ENCODE results near the gene LYPLA2. TPM values are rescaled to one million over a fixed set of nuclear protein-coding genes. Genes with fewer than 3 reads are reported as not detected.

Gene LYPLA2
- total and polyA plus RNA-seq, 2 donors (not counting 3 experiments of a cell fraction or from before 2014, with no cell fraction given), result 110 to 137 TPM

GRCh38 chr1:23823767-23824166 lies 32.8 kb downstream of the LYPLA2 start:
- no TSS peak for BruUV-seq (replicated peaks)
- Histone ChIP-seq H3K79me2 (ENCODE audit: control insufficient read depth, insufficient read depth, low read length) (peaks cover 6% of the 10 kb centered on the region), H3K27me3 (ENCODE audit: control insufficient read depth in 2 of 2, insufficient read depth in 2 of 2, low read length in 2 of 2) (no peaks in the 10 kb centered on the region), H3K36me3 (ENCODE audit: control insufficient read depth in 2 of 2, extremely low read depth in 1 of 2, insufficient read depth in 2 of 2, low read length in 2 of 2) (no peaks in the 10 kb centered on the region), H3K9me1 (replicated peaks; ENCODE audit: control insufficient read depth, extremely low read depth, insufficient read depth, low read length) (no peaks in the 10 kb centered on the region), H3K4me2 (ENCODE audit: insufficient read depth, low read length) (peak overlapping the region; percentile 99), H3K9ac (replicated peaks; ENCODE audit: extremely low read depth, insufficient read depth, low read length) (no peak overlapping the region), H3K27ac (ENCODE audit: insufficient read depth, low read depth, low read length) (no peak overlapping the region), H3K4me3 (replicated peaks in 1 of 3; ENCODE audit: insufficient read depth in 1 of 3, low read depth in 1 of 3, low read length in 3 of 3) (no peak overlapping the region), H3K4me1 (ENCODE audit: control insufficient read depth, extremely low read depth, insufficient read depth, low read length) (peaks cover 9% of the 10 kb centered on the region), H4K20me1 (replicated peaks; ENCODE audit: control insufficient read depth, extremely low read depth, insufficient read depth, low read length) (no peaks in the 10 kb centered on the region), H2AFZ (ENCODE audit: low read depth, low read length) (no peak overlapping the region), H3K9me3 (replicated peaks; ENCODE audit: control insufficient read depth, insufficient read depth, low read length) (no peaks in the 10 kb centered on the region)
- ChIA-PET CTCF (interaction anchor here (1.2 to 3.2 kb wide), 3 partner anchors 11 to 92 kb away, joined by 3 to 23 read pairs (median 4); no protein-coding TSS in a partner anchor), POLR2A (no interaction called here)
- dilution Hi-C loops (cut with MboI; ENCODE audit: extremely low pct_ligation_motif_present, low sequenced_read_pairs) (no loop called here), intact Hi-C loops (cut with micrococcal nuclease) (no loop called here)
- peak; percentile 24 for FAIRE-seq
- TF ChIP-seq FOS (IDR thresholded peaks at IDR 0.05; ENCODE audit: borderline replicate concordance, insufficient read depth, low read length), result no peak
- no peak for DNase-seq (ENCODE audit: low read depth, low spot score)

GRCh38 chr1:23824711-23825075 lies 33.7 kb downstream of the LYPLA2 start:
- Histone ChIP-seq H3K9ac (replicated peaks; ENCODE audit: extremely low read depth, insufficient read depth, low read length) (peak overlapping the region; percentile 96), H3K27me3 (ENCODE audit: control insufficient read depth in 2 of 2, insufficient read depth in 2 of 2, low read length in 2 of 2) (no peaks in the 10 kb centered on the region), H3K27ac (ENCODE audit: insufficient read depth, low read depth, low read length) (peak overlapping the region; percentile 76), H3K4me1 (ENCODE audit: control insufficient read depth, extremely low read depth, insufficient read depth, low read length) (peaks cover 9% of the 10 kb centered on the region), H3K9me3 (replicated peaks; ENCODE audit: control insufficient read depth, insufficient read depth, low read length) (no peaks in the 10 kb centered on the region), H3K9me1 (replicated peaks; ENCODE audit: control insufficient read depth, extremely low read depth, insufficient read depth, low read length) (no peaks in the 10 kb centered on the region), H3K4me3 (replicated peaks in 1 of 3; ENCODE audit: insufficient read depth in 1 of 3, low read depth in 1 of 3, low read length in 3 of 3) (peak overlapping the region; percentile 91 to 99 (median 99)), H3K79me2 (ENCODE audit: control insufficient read depth, insufficient read depth, low read length) (peaks cover 6% of the 10 kb centered on the region), H3K36me3 (ENCODE audit: control insufficient read depth in 2 of 2, extremely low read depth in 1 of 2, insufficient read depth in 2 of 2, low read length in 2 of 2) (no peaks in the 10 kb centered on the region), H4K20me1 (replicated peaks; ENCODE audit: control insufficient read depth, extremely low read depth, insufficient read depth, low read length) (no peaks in the 10 kb centered on the region), H3K4me2 (ENCODE audit: insufficient read depth, low read length) (peak overlapping the region; percentile 99), H2AFZ (ENCODE audit: low read depth, low read length) (peak overlapping the region; percentile 81)
- intact Hi-C loops (cut with micrococcal nuclease) (loop anchor here (1.0 to 5.0 kb wide), 3 partner anchors 15 to 133 kb away; partner anchors contain the start of genes FUCA1 and PNRC2), dilution Hi-C loops (cut with MboI; ENCODE audit: extremely low pct_ligation_motif_present, low sequenced_read_pairs) (no loop called here)
- POLR2A ChIA-PET, result interaction anchor here (0.7 to 1.4 kb wide), 4 partner anchors 9 to 24 kb away, joined by 3 to 5 read pairs (median 4); partner anchors contain the start of gene GALE
- TF ChIP-seq FOS (IDR thresholded peaks at IDR 0.05; ENCODE audit: borderline replicate concordance, insufficient read depth, low read length) (no peak), MAX (IDR thresholded peaks at IDR 0.05; ENCODE audit: insufficient read depth, insufficient read length) (no peak), GATA2 (IDR thresholded peaks at IDR 0.05; ENCODE audit: insufficient read depth, insufficient read length, low read depth, low read length) (no peak), MYC (IDR thresholded peaks at IDR 0.05; ENCODE audit: low read depth, low read length) (no peak), POLR2A (IDR thresholded peaks at IDR 0.05; ENCODE audit: low read depth, low read length) (no peak), CTCF (IDR thresholded peaks at IDR 0.05; ENCODE audit: extremely low read depth in 1 of 2, insufficient read depth in 1 of 2, low read depth in 1 of 2, low read length in 2 of 2) (no peak), JUN (IDR thresholded peaks at IDR 0.05; ENCODE audit: borderline replicate concordance, insufficient read depth, insufficient read length, low read depth) (no peak), POLR2AphosphoS5 (IDR thresholded peaks at IDR 0.05; ENCODE audit: insufficient read depth, low read depth, low read length) (no peak), EZH2 (IDR thresholded peaks at IDR 0.05; ENCODE audit: borderline replicate concordance, low read depth, low read length, severe bottlenecking) (no peak)
- DNase-seq (ENCODE audit: low read depth, low spot score), result no peak
- TSS peak; percentile 78 for BruUV-seq (replicated peaks)
- CTCF ChIA-PET, result interaction anchor here (0.9 to 1.7 kb wide), 10 partner anchors 12 to 127 kb away, joined by 3 to 11 read pairs (median 4); partner anchors contain the start of gene PITHD1
- FAIRE-seq, result no peak
